IPS-20b (cell line): ENCODE results near the gene CDC42.
"Not testable (repeated sequence)": the region's sequence is repeated elsewhere in the genome, so short reads cannot be mapped to it uniquely, and the experiment has no call there.

Source experiments
- H3K27ac ChIP-seq: one replicate; pipeline ENCODE4 v1.5.1; 2013; ENCODE audit warnings: low read length
- H3K27me3 ChIP-seq: 2 replicates; pipeline ENCODE4 v1.6.1; 2013; ENCODE audit warnings: mild to moderate bottlenecking, low read length, inconsistent platforms; ENCODE audit not compliant: insufficient read depth
- H3K36me3 ChIP-seq: 2 replicates; pipeline ENCODE4 v1.6.1; 2013; ENCODE audit warnings: low read depth, mild to moderate bottlenecking, inconsistent platforms, low read length, moderate library complexity; ENCODE audit not compliant: insufficient read depth
- H3K4me1 ChIP-seq: 2 replicates; pipeline ENCODE4 v1.6.1; 2013; ENCODE audit warnings: mild to moderate bottlenecking, control low read depth, inconsistent platforms, low read length, moderate library complexity; ENCODE audit not compliant: insufficient read depth
- H3K4me3 ChIP-seq: 2 replicates; pipeline ENCODE4 v1.5.1; 2013; ENCODE audit warnings: mild to moderate bottlenecking, low read length, inconsistent platforms
- H3K9ac ChIP-seq: 2 replicates; pipeline ENCODE4 v1.6.1; 2013; ENCODE audit warnings: low read depth, mild to moderate bottlenecking, inconsistent platforms, low read length, moderate library complexity
- H3K9me3 ChIP-seq: 2 replicates; pipeline ENCODE4 v1.6.1; 2013; ENCODE audit warnings: mild to moderate bottlenecking, low read depth, low read length, inconsistent platforms; ENCODE audit not compliant: insufficient read depth

The CDC42 gene

DNA sequence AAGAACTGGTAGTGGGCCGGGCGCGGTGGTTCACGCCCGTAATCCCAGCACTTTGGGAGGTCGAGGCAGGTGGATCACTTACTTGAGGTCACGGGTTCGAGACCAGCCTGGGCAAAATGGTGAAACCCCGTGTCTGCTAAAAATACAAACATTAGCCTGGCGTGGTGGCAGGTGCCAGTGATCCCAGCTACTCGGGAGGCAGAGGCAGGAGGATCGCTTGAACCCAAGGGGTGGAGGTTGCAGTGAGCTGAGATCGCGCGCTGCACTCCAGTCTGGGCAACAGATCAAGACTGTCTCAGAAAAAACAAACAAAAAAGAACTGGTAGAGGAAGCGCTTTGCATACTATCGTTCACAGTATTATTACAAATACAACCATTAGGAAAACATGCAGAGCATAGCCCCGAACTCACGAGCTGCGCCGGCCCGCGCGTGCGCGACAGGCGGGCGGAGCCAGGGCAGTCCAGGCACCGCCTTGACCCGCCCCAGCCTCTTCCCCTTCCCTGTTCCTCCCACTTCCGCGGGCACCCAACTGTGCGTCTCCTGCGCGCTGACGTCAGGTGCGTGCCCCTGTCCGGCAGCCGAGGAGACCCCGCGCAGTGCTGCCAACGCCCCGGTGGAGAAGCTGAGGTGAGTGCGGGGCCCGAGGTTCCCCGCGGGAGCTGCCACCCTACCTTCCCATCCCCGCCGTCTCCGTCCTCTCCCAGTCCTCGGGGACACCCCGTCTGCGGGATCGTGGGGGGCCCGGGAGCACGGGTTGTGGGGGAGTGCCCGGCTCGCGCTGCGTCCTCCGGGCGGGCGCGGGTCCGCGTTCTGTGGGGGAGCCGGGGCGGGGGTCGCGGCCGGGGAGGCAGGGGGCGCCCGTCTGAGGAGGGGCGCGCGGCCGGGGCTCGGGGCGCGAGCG, at the start of gene CDC42:
CDC42 (plus strand) TSS at position 595 of the 902 bp plus-strand sequence. CDS start 25,770 bp downstream, outside the sequence.
- Histone ChIP-seq H3K4me1 (peaks cover 7% of the 10 kb centered on the region; the same call in 1 of the 2 replicates), H3K9ac (peak within 1 kb of the TSS; percentile 86), H3K36me3 (peaks cover 5% of the 10 kb centered on the region; the same call in 1 of the 2 replicates), H3K9me3 (no peaks in the 10 kb centered on the region), H3K4me3 (peak within 1 kb of the TSS; percentile 91), H3K27ac (peak within 1 kb of the TSS; percentile 16), H3K27me3 (no peaks in the 10 kb centered on the region)

DNA sequence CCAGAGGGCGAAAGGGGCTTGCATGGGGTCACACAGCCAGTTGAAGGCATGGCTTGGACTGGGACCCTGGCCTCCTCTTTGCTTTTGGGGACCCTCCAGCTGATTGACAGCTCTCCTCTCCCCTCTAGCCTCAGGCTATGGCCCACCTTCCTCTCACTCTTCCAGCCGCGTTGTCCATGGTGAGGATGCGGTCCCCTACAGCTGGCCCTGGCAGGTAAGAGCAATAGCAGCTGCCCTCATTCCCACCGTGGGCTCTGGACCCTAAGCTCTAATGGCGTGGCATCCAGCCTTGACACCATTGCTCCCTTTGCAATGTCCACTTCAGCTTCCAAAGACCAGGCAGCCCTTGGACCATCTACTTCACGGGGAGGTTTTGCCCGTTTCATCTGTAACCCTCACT, 49.6 kb upstream of the CDC42 start:
- H3K27ac ChIP-seq, H3K9ac ChIP-seq, H3K9me3 ChIP-seq, H3K4me3 ChIP-seq, H3K27me3 ChIP-seq, H3K4me1 ChIP-seq, H3K36me3 ChIP-seq: not testable (repeated sequence)

DNA sequence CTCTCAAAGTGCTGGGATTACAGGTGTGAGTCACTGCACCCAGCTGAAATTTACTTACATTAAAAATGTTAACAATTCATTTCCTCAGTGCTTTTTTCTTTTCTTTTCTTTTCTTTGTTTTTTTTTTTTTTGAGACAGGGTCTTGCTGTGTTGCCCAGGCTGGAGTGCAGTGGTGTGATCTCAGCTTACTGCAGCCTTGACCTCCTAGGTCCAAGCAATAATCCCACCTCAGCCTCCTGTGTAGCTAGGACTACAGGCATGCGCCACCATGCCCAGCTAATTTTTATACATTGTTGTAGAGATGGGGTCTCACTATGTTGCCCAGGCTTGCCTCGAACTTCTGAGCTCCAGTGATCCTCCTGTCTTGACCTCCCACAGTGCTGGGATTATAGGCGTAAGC, 48.5 kb upstream of the CDC42 start:
- H3K27ac ChIP-seq, H3K4me3 ChIP-seq, H3K9ac ChIP-seq, H3K4me1 ChIP-seq, H3K36me3 ChIP-seq, H3K9me3 ChIP-seq, H3K27me3 ChIP-seq: not testable (repeated sequence)

DNA sequence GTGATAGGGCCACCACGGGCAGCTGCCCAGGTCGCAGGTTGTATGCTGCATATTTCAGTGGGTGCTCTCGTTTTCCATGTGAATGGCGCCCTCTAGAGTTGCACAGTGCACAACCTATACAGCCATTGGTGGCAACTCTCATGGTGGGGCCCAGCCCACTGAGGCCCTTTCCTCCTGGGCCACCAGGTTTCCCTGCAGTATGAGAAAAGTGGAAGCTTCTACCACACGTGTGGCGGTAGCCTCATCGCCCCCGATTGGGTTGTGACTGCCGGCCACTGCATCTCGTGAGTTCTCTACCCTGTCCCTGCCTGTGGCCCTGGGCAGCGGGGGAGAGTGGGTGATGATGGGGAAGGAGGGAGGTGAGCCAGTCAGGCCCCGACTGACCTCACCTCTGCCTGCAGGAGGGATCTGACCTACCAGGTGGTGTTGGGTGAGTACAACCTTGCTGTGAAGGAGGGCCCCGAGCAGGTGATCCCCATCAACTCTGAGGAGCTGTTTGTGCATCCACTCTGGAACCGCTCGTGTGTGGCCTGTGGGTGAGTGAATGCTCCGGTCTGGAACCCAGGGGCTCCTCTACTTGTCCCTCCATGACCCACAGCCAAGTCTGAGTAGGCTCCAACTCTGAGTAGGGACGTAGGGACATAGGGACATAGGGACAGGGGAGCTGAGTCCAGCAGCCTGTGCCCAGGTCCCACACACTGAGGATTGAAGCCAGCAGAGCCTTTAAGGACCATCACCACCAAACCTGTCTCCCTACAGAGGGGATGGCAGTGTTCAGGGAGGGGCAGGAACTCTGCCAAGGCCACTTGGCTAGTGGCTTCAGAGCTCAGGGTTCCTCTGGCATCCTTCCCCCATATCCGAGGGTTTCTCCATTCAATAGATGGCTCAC, 47.0 kb upstream of the CDC42 start:
- not testable (repeated sequence) for H3K27ac ChIP-seq, H3K27me3 ChIP-seq, H3K9me3 ChIP-seq, H3K9ac ChIP-seq, H3K36me3 ChIP-seq, H3K4me1 ChIP-seq, H3K4me3 ChIP-seq

DNA sequence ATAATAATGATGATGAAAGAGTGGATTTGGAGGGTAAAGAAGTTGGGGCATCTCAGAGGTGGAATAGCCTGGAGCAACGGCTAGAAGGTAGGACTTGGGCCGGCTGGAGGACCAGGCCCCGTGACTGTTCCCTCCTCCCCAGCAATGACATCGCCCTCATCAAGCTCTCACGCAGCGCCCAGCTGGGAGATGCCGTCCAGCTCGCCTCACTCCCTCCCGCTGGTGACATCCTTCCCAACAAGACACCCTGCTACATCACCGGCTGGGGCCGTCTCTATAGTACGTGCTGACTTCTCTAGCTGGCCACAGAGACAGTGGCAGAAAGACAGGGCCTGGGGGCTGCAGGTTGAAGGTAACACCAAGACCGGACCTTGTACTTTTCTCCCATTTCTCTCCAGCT, 45.8 kb upstream of the CDC42 start:
- H3K4me3 ChIP-seq, H3K9me3 ChIP-seq, H3K4me1 ChIP-seq, H3K9ac ChIP-seq, H3K36me3 ChIP-seq, H3K27me3 ChIP-seq, H3K27ac ChIP-seq: not testable (repeated sequence)

DNA sequence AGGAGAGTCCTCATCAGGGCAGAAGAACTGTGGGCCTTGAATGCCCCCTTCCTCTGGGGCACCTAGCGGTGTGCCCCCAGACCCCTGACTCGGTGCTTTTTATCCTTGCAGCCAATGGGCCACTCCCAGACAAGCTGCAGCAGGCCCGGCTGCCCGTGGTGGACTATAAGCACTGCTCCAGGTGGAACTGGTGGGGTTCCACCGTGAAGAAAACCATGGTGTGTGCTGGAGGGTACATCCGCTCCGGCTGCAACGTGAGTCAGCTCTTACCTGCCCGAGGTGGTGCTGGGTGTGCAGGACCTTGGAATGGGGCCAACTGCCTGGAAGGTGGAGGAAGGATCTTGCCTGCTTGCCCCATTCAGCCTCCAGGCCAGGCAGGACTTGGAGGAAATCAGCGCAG, 45.2 kb upstream of the CDC42 start:
- not testable (repeated sequence) for H3K4me3 ChIP-seq, H3K9ac ChIP-seq, H3K4me1 ChIP-seq

DNA sequence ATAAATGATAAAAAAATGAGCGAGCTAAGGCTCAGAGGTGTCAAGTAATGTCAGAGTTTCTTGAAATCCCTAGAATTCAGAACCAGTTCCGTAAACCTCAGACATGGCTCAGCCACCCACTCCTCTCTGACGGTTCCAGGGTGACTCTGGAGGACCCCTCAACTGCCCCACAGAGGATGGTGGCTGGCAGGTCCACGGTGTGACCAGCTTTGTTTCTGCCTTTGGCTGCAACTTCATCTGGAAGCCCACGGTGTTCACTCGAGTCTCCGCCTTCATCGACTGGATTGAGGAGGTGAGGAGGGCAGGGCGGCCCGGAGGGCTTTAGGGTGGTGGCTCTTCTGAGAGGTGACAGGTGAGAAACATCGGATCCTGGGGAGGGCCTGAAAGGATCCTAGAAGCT, 42.9 kb upstream of the CDC42 start:
- H3K4me1 ChIP-seq, H3K36me3 ChIP-seq, H3K9me3 ChIP-seq, H3K9ac ChIP-seq, H3K4me3 ChIP-seq, H3K27ac ChIP-seq, H3K27me3 ChIP-seq: not testable (repeated sequence)

More for the DNA sequence above, 45.2 kb upstream of the CDC42 start:
- not testable (repeated sequence) for H3K36me3 ChIP-seq, H3K27me3 ChIP-seq, H3K9me3 ChIP-seq, H3K27ac ChIP-seq

DNA sequence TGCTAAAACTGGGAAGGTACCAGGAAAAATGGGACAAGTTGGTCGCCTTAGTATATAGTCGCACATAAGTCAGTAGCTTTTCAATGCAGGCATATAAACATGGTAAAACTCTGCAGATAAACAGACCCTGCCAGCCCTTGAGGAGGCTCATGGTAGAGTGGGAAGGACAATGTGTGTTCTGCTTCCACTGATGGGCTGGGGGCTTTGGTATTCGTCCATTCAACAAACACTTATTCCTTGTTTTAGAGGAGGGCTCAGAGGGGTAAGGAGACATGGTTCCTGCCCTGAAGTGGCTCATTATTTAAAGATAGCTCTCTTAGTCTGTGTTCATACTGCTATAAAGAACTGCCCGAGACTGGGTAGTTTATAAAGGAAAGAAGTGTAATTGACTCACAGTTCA, 39.8 kb upstream of the CDC42 start:
- not testable (repeated sequence) for H3K4me1 ChIP-seq, H3K27me3 ChIP-seq, H3K9ac ChIP-seq, H3K9me3 ChIP-seq, H3K27ac ChIP-seq, H3K36me3 ChIP-seq, H3K4me3 ChIP-seq

DNA sequence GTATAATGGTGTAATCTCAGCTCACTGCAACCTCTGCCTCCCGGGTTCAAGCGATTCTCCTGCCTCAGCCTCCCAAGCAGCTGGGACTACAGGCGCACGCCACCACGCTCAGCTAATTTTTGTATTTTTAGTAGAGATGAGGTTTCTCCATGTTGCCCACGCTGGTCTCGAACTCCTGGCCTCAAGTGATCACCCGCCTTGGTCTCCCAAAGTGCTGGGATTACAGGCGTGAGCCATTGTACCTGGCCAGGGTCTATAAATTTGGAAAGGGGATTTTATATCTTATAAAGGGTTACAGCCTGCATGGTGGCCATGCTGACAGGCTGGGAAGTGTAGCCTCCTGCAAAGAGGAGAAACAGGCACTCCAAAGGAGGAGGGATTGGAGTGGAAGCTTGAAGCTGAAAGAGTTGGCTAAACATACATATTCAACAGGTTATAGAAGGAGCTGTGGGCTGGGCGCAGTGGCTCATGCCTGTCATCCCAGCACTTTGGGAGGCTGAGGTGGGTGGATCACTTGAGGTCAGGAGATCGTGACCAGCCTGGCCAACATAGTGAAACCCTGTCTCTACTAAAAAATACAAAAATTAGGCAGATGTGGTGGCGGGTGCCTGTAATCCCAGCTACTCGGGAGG, 37.8 kb upstream of the CDC42 start:
- H3K9ac ChIP-seq, H3K9me3 ChIP-seq, H3K4me3 ChIP-seq, H3K27me3 ChIP-seq, H3K36me3 ChIP-seq, H3K27ac ChIP-seq, H3K4me1 ChIP-seq: not testable (repeated sequence)

DNA sequence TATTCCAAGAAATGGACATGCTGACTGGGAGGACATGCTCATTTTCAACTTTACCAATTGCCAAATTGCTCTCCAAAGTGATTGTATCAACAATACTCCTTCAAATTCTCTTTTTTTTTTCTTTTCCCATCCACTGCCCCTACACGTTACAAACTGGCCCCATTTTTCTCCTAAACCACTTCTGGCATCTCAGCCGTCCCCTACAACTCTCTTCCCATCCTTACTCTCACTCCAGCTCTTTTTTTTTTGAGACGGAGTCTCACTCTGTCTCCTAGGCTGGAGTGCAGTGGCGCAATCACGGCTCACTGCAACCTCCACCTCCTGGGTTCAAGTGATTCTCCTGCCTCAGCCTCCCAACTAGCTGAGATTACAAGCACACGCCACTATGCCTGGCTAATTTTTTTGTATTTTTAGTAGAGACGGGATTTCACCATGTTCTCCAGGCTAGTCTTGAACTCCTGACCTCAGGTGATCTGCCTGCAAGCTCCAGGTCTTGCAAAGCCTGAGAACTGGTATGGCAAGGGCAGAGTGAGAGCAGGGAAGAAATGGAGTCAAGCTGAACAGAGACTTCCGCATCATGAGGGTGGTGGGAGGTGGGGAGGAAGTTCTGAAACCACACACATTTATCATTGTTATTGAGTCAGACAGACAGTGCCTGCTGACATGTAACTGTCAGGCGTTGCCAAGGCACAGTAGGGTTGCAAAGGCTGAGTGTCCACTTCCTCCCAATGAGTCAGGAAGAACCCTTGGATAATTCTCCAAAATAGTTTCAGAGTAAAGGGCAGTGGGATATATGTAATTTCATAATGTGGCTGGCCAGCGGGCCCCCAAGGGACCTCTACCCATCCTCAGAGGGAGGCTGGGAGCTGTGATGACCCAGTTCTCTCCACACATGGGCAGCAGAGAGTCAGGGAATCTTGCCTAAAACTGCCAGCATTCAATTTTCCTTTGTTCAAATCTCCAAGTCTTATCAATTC, 33.6 kb upstream of the CDC42 start:
- Histone ChIP-seq H3K27me3 (no peaks in the 10 kb centered on the region), H3K9me3 (no peaks in the 10 kb centered on the region), H3K4me3 (no peak overlapping the region), H3K27ac (no peak overlapping the region), H3K9ac (no peak overlapping the region), H3K36me3 (no peaks in the 10 kb centered on the region), H3K4me1 (peaks cover 4% of the 10 kb centered on the region; the same call in 1 of the 2 replicates)

DNA sequence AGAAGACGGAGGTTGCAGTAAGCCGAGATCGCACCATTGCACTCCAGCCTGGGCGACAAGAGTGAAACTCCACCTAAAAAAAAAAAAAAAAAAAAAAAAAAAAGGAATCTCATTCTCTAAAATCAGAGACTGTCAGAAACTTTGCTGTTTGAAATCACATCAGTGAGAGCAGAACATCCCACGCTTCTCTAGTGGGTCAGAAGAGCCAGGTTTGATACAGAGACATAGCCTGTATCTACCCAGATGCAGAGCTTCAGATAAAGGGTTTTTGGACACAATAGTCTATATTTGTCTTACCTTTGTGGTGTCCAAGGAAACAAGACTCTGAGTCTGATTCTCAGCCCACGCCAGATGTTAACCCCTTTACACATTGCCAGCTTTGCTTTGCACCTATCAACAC, 31.4 kb upstream of the CDC42 start:
- Histone ChIP-seq H3K9me3 (no peaks in the 10 kb centered on the region), H3K4me3 (no peak overlapping the region), H3K27me3 (no peaks in the 10 kb centered on the region), H3K36me3 (no peaks in the 10 kb centered on the region), H3K9ac (no peak overlapping the region), H3K27ac (no peak overlapping the region), H3K4me1 (peaks cover 9% of the 10 kb centered on the region)
